Neural cell (in vitro differentiated cells): ENCODE results near the gene RD3L. TPM values are rescaled to one million over a fixed set of nuclear protein-coding genes. Genes with fewer than 3 reads are reported as not detected.
"Not testable (repeated sequence)": the region's sequence is repeated elsewhere in the genome, so short reads cannot be mapped to it uniquely, and the experiment has no call there.

Experiments used
- H2AFZ ChIP-seq: fragments of 200-600, 300-800 bp; sonication (generic), shearing (Covaris generic); 2 replicates; pipeline ENCODE4 v1.6.0; 2014; ENCODE audit warnings: low read depth, mild to moderate bottlenecking, antibody characterized with exemption, low read length, moderate library complexity
- H3F3A ChIP-seq: fragments of 200-600 bp; shearing (Covaris generic); 2 replicates; pipeline ENCODE4 v1.6.1; 2016; ENCODE audit warnings: mild to moderate bottlenecking, moderate library complexity, mixed read lengths, antibody characterized with exemption, low read length; ENCODE audit not compliant: insufficient read depth, poor library complexity, severe bottlenecking
- H3K27ac ChIP-seq: fragments of 200-600, 300-800 bp; sonication (generic), shearing (Covaris generic); 2 replicates; pipeline ENCODE4 v1.5.1; 2014; ENCODE audit warnings: mild to moderate bottlenecking, low read length, moderate library complexity
- H3K27me3 ChIP-seq: fragments of 300-800, 200-600 bp; sonication (generic), shearing (Covaris generic); 2 replicates; pipeline ENCODE4 v1.6.0; 2014; ENCODE audit warnings: mild to moderate bottlenecking, low read depth, low read length, moderate library complexity; ENCODE audit not compliant: insufficient read depth
- H3K36me3 ChIP-seq: fragments of 300-800, 200-600 bp; sonication (generic), shearing (Covaris generic); 2 replicates; pipeline ENCODE4 v1.5.1; 2014; ENCODE audit warnings: mild to moderate bottlenecking, antibody characterized with exemption, low read length, moderate library complexity; ENCODE audit not compliant: insufficient read depth
- H3K4me2 ChIP-seq: fragments of 300-800, 200-600 bp; sonication (generic), shearing (Covaris generic); 2 replicates; pipeline ENCODE4 v1.6.0; 2014; ENCODE audit warnings: mild to moderate bottlenecking, low read length
- H3K4me3 ChIP-seq: fragments of 300-800, 200-600 bp; sonication (generic), shearing (Covaris generic); 2 replicates; pipeline ENCODE4 v1.5.1; 2014; ENCODE audit warnings: mild to moderate bottlenecking, low read length, moderate library complexity
- H3K79me2 ChIP-seq: fragments of 200-600 bp; shearing (Covaris generic); replicated peaks from 2 replicates; pipeline ENCODE4 v1.6.0; 2014; ENCODE audit warnings: mild to moderate bottlenecking, low read length, moderate library complexity; ENCODE audit not compliant: insufficient read depth
- H3K9ac ChIP-seq: fragments of 300-800, 200-600 bp; sonication (generic), shearing (Covaris generic); 2 replicates; pipeline ENCODE4 v1.6.1; 2016; ENCODE audit warnings: mild to moderate bottlenecking, low read length, mixed read lengths
- H3K9me2 ChIP-seq: fragments of 200-600 bp; shearing (Covaris generic); 2 replicates; pipeline ENCODE4 v1.6.1; 2016; ENCODE audit warnings: mild to moderate bottlenecking, low read length, mixed read lengths; ENCODE audit not compliant: insufficient read depth
- H3K9me3 ChIP-seq: fragments of 200-600, 300-800 bp; sonication (generic), shearing (Covaris generic); 2 replicates; pipeline ENCODE4 v1.6.1; 2016; ENCODE audit warnings: mild to moderate bottlenecking, mixed run types, low read length, moderate library complexity, mixed read lengths
- H4K20me1 ChIP-seq: fragments of 200-600 bp; shearing (Covaris generic); 2 replicates; pipeline ENCODE4 v1.6.1; 2016; ENCODE audit warnings: mild to moderate bottlenecking, mixed run types; ENCODE audit not compliant: insufficient read depth
- EP300 ChIP-seq: fragments of 450-650 bp; conservative IDR thresholded peaks from 2 replicates; pipeline ENCODE4 v1.6.1; 2014; ENCODE audit warnings: antibody characterized with exemption, mild to moderate bottlenecking, moderate library complexity; ENCODE audit not compliant: poor library complexity, severe bottlenecking
- EZH2 ChIP-seq: fragments of 200-600, 300-800 bp; shearing (Covaris generic), sonication (generic); IDR thresholded peaks from 2 replicates; pipeline ENCODE4 v1.6.1; 2014; ENCODE audit warnings: antibody characterized with exemption, low read length, borderline replicate concordance, mild to moderate bottlenecking; ENCODE audit not compliant: insufficient read depth, poor library complexity, severe bottlenecking
- MXI1 ChIP-seq: fragments of 450-650 bp; conservative IDR thresholded peaks from 2 replicates; pipeline ENCODE4 v1.6.1; 2014; ENCODE audit warnings: antibody characterized with exemption, mild to moderate bottlenecking; ENCODE audit not compliant: poor library complexity, severe bottlenecking
- POLR2AphosphoS5 ChIP-seq: IDR thresholded peaks from 2 replicates; pipeline ENCODE4 v1.6.1; 2012
- RAD21 ChIP-seq: fragments of 450-650 bp; conservative IDR thresholded peaks from 2 replicates; pipeline ENCODE4 v1.6.1; 2014; ENCODE audit warnings: antibody characterized with exemption, mild to moderate bottlenecking, moderate library complexity
- REST ChIP-seq: IDR thresholded peaks from 2 replicates; pipeline ENCODE4 v1.6.1; 2012; ENCODE audit warnings: borderline replicate concordance
- SMC3 ChIP-seq: fragments of 450-650 bp; conservative IDR thresholded peaks from 2 replicates; pipeline ENCODE4 v1.6.1; 2014; ENCODE audit warnings: antibody characterized with exemption, mild to moderate bottlenecking, moderate library complexity; ENCODE audit not compliant: poor library complexity
- TAF1 ChIP-seq: IDR thresholded peaks from 2 replicates; pipeline ENCODE4 v1.6.1; 2012; ENCODE audit warnings: low read depth
- polyA plus RNA-seq: library from polyadenylated mRNA; depleted of rRNA; stranded (reverse); fragments of >200 nt; gene quantifications from 2 replicates; pipeline ENCODE4 v1.2.3, GENCODE V29; 2014
- TF ChIP-seq, protein P1 (sequence below): fragments of 450-650 bp; IDR thresholded peaks from 2 replicates; pipeline ENCODE4 v1.5.1; 2014; ENCODE audit warnings: antibody characterized with exemption, mild to moderate bottlenecking, moderate library complexity; ENCODE audit not compliant: poor library complexity, severe bottlenecking

The RD3L gene
- polyA plus RNA-seq, 1 donor from 2014 or later: 0.69 TPM

GRCh38 chr14:103980623-103981238 lies 38.4 kb upstream of the RD3L start:
- H3K27ac ChIP-seq, H3F3A ChIP-seq, H4K20me1 ChIP-seq, H3K9me3 ChIP-seq, H3K79me2 ChIP-seq, H2AFZ ChIP-seq, H3K36me3 ChIP-seq, H3K9me2 ChIP-seq, H3K4me3 ChIP-seq, H3K9ac ChIP-seq, H3K4me2 ChIP-seq, H3K27me3 ChIP-seq: not testable (repeated sequence)
- peak; percentile 29 for TF ChIP-seq SMC3

- no peak for TF ChIP-seq EP300
- no peak for TF ChIP-seq TAF1
- TF ChIP-seq, protein P1, sequence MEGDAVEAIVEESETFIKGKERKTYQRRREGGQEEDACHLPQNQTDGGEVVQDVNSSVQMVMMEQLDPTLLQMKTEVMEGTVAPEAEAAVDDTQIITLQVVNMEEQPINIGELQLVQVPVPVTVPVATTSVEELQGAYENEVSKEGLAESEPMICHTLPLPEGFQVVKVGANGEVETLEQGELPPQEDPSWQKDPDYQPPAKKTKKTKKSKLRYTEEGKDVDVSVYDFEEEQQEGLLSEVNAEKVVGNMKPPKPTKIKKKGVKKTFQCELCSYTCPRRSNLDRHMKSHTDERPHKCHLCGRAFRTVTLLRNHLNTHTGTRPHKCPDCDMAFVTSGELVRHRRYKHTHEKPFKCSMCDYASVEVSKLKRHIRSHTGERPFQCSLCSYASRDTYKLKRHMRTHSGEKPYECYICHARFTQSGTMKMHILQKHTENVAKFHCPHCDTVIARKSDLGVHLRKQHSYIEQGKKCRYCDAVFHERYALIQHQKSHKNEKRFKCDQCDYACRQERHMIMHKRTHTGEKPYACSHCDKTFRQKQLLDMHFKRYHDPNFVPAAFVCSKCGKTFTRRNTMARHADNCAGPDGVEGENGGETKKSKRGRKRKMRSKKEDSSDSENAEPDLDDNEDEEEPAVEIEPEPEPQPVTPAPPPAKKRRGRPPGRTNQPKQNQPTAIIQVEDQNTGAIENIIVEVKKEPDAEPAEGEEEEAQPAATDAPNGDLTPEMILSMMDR: no peak
- TF ChIP-seq EZH2: no peak
- no peak for TF ChIP-seq REST
- TF ChIP-seq POLR2AphosphoS5: no peak
- no peak overlapping the region for H3K27ac ChIP-seq
Measured at GRCh38 chr14:103974575-103974974, 32.2 kb upstream of the RD3L start.

DNA sequence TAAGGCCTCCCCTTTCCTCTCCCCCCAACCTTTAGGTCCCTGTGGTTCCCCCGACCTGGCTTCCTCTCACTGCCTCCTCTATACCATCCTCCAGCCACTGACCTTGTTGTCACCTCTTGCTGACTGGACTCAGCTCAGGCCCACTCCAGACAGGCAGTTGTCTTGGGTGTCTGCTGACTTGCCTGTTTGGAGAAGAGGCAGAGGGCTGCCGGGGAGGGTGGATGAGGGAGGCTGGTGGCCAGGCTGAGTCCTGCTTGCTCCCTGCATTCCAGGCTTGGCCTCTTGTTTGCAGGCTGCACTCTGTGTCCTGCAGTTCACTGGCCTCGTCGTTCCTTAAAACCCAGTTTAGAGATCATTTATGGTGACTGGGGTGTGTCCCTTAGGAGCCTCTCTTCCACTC lies 31.0 kb upstream of the RD3L start:
- Histone ChIP-seq H3K4me2 (no peak overlapping the region), H3K27ac (no peak overlapping the region), H3K9me2 (no peaks in the 10 kb centered on the region), H3K9me3 (no peaks in the 10 kb centered on the region), H3K79me2 (no peaks in the 10 kb centered on the region), H4K20me1 (no peaks in the 10 kb centered on the region), H2AFZ (no peak overlapping the region), H3K9ac (no peak overlapping the region), H3K27me3 (no peaks in the 10 kb centered on the region), H3K4me3 (no peak overlapping the region), H3F3A (no peaks in the 10 kb centered on the region), H3K36me3 (no peaks in the 10 kb centered on the region)
- TF ChIP-seq TAF1 (no peak), RAD21 (no peak), REST (no peak), EZH2 (no peak), MXI1 (no peak), EP300 (no peak), POLR2AphosphoS5 (no peak), SMC3 (no peak)
- TF ChIP-seq, protein P1: no peak

More at GRCh38 chr14:103974575-103974974, 32.2 kb upstream of the RD3L start:
- no peak overlapping the region for H3K4me3 ChIP-seq
- H3K9me2 ChIP-seq: no peaks in the 10 kb centered on the region
- H3F3A ChIP-seq: no peaks in the 10 kb centered on the region
- H3K9me3 ChIP-seq: no peaks in the 10 kb centered on the region
- H3K9ac ChIP-seq: no peak overlapping the region
- H3K36me3 ChIP-seq: no peaks in the 10 kb centered on the region
- H3K4me2 ChIP-seq: no peak overlapping the region
- H2AFZ ChIP-seq: no peak overlapping the region
- H4K20me1 ChIP-seq: no peaks in the 10 kb centered on the region
- H3K27me3 ChIP-seq: no peaks in the 10 kb centered on the region
- H3K79me2 ChIP-seq: no peaks in the 10 kb centered on the region
